Right forelimb (tissue), 1 donor: ENCODE data around the gene TLCD3A.
A peak's percentile ranks its signal among the peaks of the same experiment; 100 is the strongest.
"Not testable (repeated sequence)": the region's sequence is repeated elsewhere in the genome, so short reads cannot be mapped to it uniquely, and the experiment has no call there.

Source experiments
- DNase-seq: peaks from one replicate; pipeline ENCODE4 v3.0.0-alpha.2; 2018

TLCD3A gene

DNA sequence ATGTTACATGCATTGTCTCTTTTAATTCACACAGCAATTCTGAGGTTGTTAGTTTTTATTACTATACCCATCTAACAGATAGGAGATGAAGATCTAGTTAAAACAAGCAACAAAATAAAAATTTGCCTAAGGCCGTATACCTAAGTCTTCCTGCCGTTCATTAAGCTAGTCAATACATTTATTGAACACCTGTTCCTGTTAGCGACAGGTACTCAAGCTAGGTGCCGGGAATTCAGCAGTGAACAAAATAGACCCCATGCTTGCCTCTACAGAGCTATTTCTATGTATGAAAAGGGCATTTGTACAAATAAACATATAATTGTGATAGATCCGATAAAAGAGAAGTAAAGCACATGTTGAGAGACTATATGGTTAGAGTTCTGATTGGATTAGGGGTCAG is 14.3 kb upstream of the TLCD3A start:
- DNase-seq = no peak

DNA sequence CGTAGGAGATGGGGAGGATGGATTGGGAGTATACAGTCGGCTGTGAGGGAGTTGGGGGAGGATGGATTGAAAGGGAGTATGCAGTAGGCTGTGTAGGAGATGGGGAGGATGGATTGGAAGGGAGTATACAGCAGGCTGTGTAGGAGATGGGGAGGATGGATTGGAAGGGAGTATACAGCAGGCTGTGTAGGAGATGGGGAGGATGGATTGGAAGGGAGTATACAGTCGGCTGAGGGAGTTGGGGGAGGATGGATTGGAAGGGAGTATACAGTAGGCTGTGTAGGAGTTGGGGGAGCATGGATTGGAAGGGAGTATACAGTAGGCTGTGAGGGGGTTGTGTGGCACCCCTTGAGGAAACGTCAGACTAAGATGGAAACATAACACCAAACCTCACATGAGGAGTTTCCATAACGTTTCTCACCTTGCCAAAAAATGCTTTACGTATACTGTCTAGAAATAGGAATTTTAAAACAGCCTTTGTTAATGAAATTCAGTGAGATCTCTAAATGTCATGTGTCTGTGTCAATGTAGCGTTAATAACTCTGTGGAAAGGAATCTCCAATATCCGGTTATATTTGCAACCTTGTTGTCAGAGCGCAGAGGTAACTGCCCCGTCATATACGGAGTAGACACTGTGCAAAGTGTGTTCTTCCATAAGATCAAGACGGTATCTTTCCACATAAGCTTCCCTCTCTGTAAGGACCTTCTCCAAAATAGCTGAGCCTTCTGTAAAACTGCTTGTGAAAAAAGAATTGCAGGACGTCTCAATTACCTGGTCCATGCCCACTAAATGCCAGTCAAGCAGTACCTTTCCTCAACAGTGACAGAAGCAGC is 11.5 kb upstream of the TLCD3A start:
- no peak for DNase-seq

DNA sequence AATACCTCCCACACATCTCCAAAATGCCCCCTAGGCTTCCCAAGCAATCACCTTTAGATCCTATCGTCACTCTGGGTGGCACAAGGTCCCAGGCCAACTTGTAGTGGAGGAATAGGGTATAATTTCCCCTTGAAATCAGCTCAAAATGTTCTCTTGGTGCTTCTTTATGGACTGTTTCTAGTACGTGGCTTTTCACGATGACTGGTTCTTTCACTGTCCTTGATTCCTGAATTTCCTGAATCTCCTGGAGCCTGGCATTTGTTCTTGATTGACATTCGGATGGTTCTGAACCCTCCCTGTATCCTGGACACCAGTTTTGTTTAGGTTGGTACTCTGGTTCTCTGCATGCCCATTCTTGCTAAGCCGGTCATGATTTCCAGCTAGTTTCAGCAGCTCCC is 10.9 kb upstream of the TLCD3A start:
- no peak for DNase-seq

DNA sequence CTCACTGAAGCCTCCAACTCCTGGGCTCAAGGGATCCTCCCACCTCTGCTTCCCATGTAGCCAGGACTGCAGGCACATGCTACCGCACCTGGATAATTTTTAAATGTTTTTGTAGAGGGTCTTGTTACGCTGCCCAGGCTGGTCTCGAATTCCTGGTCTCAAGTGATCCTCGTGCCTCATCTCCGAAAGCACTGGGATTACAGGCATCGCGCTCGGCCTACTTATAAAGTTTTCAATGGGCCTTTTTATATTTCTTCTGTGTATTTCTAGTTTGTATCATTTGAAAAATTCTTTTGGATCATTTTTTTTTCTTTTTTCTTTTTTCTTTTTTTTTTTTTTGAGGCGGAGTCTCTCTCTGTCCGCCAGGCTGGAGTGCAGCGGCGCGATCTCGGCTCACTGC is 7.3 kb upstream of the TLCD3A start:
- DNase-seq = no peak

DNA sequence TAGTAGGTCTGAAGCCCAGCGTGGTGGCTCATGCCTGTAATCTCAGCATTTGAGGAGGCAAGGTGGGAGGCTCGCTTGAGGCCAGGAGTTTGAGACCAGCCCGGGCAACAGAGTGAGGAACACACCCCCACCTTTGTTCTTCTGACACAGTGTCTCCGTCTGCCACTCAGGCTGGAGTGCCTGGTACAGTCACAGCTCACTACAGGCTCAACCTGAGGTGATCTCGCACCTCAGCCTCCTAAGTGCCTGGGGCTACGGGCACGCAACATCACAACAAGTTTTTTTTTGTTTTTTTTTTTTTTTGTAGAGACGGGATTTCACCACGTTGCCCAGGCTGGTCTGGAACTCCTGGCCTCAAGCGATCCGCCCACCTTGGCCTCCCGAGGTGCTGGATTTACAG is 6.7 kb upstream of the TLCD3A start:
- DNase-seq = no peak

DNA sequence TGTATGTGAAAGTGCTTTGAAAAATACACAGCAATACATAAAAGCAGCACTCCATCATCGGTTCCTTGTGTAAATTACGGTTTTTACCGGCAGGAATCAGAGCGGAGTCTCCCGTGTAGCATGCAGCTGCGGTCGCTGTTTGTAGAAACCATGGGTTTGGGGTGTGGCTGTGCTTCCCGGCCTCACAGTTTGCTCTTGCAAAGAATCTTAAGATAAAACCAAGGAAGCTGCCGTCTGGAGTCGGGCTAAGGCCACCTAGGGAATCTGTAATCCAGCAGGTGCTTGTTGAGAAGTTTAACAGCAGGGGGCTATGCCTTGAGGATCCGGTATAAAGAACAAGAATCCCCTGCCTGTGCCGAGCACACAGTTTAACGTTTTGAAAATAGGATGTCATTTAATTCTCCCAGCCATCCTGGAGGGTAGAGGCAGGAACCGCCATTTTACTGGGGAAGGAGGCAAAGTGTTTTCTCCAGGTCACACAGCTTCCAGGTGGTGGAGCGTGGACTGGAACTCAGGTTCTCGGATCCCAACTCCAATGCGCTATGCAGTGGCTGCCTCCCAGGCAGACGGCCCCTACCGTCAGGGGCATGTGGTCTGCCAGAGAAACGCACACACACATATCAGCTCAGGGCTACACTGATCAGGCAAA is 6.0 kb upstream of the TLCD3A start:
- DNase-seq = no peak

DNA sequence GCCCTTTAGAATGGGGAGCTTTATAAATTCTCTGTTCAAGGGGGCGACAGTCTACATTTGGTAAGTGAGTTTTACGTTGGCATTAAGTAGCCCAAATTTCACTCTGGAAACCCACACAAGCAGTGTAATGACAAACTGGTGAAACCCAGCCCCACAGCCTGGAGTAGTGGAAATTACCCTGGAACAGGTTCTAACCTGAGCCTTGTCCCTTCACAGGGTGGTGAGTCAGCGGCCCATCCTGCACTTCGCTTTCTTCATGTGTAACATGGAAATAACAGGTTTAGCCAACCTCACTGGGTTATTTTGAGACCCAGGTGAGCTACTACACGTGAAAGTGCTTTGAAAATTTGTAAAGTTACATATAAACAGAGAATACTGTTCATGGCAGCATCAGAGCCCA is 3.5 kb upstream of the TLCD3A start:
- DNase-seq = no peak

DNA sequence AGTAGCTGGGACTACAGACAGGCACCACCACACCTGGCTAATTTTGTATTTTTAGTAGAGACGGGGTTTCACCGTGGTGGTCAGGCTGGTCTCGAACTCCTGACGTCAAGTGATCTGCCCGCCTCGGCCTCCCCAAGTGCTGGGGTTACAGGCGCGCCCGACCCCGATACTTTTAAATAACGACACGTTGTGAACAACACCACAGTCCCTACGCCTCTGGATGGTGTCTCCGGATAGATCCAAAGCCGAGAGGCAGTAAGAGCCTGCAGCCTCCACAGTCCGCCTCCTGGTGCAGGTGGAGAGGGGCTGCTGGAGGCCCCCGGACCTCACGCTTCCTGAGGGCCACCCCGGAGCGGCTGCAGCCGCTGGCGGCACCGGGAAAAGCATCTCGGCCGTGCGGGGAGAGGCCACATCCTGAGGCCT is 741 bp upstream of the TLCD3A start:
- no peak for DNase-seq

DNA sequence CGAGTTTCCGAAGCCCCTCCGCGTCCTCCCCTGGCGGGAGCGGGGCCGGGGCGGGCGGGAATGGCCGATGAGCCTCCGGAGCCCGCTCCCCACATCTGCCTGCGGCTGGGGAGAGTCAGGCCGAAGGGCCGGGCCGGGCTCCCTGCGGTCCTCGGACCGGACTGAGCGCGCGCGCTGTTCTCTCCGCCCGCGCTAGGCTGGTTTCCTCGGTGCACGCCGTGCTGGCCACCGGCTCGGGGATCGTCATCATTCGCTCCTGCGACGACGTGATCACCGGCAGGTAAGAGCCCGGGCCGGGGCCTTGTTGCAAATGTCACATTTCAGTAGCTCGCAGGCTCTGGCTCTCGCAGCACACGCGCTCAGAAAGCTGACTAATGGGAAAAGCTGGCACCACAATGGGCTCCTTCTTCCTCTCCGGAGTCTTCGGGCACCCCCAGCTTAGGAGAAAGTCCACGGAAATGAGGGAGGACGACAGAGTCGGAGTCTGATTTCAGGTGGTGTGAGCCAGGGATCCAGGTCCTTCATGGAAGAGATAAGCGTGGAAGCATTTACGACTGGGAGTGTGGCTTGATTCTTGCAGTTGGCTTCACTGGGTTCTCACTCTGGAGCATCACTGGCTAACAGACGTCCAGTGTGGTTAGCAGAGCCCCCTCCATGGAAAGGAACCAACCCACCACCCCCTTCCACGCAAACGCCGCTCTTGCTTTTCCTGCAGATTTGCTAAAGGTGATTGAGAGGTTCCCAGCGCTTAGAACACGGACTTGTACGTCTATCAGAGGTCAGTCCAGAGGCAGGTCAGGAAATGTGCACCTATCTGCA is 715 bp downstream of the TLCD3A start:
- peak; percentile 56 for DNase-seq

DNA sequence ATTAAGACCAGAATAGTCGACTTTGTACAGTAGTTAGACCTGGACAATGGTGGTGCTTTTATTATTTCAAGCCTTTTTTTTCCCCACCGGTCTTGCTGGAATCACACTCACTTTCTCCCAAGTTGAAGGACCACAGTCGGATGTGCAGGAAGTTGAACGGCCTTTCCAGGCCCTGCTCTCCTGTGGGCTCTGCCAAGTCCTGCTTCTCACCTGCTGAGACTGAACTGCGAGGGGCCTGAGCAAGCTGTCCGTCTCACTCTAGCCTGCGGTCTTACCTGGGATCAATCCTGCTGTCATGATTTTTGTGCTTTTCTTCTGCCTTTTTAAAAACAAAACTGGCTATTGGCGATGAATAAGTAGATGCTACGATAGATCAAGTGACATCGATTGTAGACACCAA is 1.3 kb downstream of the TLCD3A start:
- DNase-seq = no peak

DNA sequence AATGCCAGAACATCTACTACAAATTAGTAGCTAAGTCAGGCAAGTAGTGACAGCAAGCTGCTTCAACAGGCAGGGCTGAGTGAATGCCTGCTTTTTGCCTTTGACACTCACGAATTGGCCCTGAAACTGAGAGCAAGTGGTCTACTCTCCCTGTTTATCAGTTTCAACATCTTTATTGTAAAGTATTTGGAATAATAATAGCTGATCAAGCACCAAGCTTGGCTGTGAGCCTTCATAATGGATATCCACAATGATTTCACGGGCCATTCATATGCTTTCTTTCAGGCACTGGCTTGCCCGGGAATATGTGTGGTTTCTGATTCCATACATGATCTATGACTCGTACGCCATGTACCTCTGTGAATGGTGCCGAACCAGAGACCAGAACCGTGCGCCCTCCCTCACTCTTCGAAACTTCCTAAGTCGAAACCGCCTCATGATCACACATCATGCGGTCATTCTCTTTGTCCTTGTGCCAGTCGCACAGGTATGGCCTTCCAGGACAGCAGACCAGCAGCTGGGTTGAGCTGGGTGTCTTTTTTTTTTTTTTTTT is 5.2 kb downstream of the TLCD3A start:
- DNase-seq = no peak

DNA sequence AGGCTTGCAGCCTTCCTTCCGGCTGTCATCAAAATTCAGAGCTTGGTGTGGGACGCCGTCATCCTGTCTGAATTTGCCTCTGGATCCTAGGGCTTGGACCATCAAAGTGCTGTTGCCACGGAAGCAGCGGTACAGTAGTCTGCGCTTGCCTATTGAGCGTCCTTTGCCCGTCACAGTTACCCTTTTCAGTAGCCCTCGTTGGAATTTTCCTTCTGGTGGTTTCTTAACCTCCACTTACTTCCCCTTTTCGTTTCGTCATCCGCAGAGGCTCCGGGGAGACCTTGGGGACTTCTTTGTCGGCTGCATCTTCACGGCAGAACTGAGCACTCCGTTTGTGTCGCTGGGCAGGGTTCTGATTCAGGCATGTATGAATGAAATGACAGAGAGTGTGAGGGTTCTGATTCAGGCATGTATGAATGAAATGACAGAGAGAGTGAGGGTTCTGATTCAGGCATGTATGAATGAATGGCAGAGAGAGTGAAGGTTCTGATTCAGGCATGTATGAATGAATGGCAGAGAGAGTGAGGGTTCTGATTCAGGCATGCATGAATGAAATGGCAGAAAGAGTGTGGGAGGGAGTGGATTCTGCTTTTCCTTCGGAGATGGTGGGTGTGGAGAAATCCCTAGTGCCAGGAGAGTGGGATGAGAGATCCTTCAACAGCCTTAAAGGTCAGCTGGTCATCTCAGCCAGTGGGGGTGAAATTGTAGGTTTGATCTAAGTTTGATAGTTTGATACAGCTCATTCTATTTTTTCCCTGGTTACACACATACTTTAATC is 8.0 kb downstream of the TLCD3A start:
- DNase-seq = no peak

DNA sequence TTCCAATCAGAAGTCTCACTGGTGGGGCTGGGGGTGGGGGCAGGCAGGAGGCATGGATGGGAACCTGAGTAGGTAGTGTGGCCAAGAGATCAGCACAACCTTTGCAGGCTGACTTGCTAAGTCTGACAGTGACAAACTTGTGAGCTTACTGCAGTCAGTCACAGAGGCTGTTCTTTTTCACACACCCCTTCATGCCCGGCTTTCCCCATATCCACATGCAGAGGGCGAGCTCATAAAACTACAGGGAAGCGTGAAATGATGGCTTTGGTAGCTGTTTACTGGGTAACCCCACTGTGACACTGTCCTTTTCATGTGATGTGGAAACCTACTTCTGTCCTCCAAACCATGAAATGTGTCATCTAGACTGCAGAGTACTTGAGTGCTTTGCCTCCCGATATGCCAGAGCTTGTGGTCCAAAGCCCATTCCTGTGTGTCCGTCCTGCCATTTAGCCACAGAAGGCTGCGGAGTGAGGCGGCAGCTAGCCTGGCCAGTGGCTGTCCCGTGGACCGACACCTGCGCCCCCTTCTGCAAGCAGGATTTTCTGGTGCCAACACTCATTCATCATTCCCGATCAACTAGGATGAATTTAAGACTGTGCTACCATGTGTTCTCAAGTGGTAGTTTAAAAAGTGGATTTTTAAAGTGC is 9.9 kb downstream of the TLCD3A start:
- no peak for DNase-seq

DNA sequence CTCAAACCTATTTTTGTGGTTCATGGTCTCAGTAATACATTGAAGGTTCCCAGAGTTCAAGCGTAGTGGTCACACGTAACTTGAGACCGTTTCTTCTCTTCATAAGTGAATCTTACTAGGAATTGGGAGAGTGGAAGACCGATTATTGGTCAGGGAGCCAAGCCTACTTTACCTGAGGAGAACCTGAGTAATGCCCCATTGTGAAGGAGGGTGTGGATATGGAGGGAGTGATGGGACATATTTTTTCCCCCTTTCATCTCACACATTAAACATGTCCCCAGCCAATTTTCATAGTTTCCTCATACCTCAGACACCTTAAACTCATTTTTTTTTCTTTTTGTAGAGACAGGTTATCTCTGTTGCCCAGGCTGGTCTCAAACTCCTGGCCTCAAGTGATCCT is 10.7 kb downstream of the TLCD3A start:
- DNase-seq = no peak

DNA sequence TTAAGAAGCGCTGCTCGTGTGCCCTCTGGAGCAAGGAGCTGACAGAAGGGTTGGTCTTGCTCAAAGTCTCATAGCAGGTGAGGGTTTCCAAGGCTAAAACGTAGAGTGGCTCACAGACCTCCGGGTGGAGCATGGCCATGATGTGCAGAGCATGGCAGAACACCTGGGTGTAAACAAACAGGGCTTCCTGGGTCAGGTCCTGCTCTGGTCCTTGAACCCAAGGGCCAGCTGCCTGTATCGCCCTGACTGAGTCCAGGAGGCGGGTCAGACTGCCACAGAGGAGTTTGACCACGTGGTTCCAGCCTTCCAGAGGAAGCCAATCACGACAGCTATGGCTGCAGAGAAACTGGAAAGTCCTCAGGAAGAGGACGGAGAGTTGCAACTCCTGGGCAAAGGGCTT is 12.5 kb downstream of the TLCD3A start:
- DNase-seq = no peak

DNA sequence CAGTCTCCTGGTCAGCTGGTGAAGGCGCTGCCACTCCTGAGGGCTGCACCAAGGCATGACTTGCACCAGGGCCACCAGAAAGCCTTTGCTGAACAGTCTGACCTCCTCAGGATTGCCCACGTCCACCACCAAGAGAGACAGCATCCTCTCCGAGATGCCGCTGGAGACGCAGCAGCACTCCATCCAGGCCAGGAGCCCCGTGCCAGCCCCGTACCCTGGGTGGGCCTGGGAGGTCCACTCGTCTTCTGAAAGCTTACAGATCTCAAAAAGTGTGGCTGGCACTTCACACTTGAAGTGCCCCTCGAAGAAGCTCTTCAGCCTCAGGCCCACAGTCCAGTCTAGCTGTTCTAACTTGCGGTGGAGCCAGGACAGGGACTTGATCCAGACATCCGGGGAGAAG is 13.0 kb downstream of the TLCD3A start:
- no peak for DNase-seq

DNA sequence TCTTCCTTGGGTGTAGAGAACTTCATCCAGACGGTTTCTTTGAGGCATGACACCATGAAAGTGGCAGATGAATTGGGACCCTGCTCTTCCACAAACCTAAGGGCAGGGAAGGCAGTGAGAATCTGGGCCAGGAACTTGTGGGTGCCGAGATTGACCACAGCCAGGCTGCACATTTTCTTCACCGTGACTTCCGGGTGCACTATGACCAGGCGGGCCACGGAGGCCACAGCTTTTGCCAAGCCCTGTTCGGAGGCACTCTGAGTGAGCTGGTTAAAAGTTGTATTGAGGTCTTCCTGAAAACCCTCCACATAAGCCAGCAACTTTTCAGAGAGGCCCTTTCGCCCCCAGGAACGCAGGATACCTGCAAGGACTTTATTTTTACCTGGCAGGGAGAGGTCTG is 13.8 kb downstream of the TLCD3A start:
- DNase-seq = no peak

DNA sequence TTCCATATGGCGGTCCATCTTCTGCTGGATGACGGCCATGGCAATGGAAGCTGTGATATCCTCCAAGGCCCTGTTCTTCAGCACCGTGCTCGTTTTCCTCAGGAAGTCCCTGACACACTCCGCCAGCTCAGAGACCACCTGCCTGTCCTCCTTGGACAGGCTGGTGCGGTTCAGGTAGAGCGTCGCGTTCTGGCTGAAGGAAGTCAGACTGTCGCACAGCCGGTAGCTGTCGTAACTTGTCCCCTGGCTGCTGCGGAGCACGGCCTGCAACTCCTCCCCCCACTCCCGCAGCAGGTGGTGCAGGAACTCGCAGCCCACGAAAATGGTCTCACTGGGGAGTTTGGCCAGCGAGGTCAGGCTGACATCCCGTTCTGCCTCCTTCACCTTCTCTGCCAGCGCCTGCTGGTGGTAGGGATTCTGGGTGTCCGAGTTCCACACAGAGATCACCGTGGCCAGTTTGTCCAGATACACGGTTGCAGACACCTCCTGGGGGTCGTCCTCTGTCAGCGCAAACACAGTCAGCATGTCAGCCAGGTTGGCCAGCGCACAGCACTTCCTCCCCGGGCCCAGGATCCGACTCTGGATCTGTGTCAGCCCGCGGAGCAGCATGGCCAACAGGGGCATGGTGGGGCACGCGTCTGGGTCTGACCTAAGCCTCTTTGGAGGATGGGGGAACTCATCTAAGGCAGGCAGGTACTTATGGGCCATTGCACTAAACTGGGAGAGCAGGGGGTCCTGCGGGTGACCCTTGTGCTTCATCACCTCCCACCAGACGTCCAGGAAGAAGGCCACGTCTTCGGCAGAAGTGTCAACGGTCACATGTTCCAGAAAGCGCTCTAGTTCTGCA is 14.6 kb downstream of the TLCD3A start:
- no peak for DNase-seq

DNA sequence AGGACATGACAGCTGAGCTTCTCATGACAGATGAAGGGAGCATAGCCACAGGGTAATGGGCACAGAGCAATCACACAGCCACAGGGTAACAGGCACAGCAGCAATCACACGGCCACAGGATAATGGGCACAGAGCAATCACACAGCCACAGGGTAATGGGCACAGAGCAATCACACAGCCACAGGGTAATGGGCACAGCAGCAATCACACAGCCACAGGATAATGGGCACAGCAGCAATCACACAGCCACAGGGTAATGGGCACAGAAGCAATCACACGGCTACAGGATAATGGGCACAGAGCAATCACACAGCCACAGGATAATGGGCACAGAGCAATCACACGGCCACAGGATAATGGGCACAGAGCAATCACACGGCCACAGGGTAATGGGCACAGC is 16.2 kb downstream of the TLCD3A start:
- DNase-seq = not testable (repeated sequence)

DNA sequence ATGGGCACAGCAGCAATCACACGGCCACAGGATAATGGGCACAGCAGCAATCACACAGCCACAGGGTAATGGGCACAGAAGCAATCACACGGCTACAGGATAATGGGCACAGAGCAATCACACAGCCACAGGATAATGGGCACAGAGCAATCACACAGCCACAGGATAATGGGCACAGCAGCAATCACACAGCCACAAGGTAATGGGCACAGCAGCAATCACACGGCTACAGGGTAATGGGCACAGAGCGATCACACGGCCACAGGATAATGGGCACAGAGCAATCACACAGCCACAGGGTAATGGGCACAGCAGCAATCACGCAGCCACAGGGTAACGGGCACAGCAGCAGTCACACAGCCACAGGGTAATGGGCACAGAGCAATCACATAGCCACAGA is 17.0 kb downstream of the TLCD3A start:
- DNase-seq = not testable (repeated sequence)

DNA sequence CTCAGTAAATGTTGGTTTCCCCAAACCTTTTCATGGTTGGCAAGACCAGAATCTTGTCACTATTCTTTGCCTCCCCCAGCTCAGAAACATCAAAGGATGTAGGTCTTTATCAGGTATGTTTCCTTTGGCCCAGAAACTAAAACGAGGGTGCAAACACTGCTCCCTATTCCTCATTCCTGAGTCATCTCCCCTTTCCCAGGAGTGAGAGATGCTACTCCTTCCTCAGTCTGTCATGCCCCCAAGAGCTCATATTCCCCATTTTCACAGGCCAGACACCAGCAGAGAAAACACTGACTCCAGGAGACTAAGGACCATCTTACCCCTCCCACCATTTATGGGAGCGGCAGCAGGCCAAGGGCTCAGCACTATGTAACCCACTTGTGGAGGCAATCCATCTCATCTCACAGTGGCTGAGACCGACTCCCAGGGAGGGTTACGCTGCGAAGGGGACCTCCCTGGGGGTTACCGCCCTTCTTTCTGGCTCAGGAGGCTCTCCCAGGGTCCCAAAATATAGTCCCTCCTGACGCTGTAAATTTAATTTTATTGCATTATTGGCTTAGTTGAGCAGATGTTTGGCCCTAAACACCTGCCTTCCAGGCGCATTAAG is 18.1 kb downstream of the TLCD3A start:
- DNase-seq = no peak
